GM12874 (cell line): ENCODE results near the gene BPGM.

Experiments used
- TF ChIP-seq, protein P1 (sequence below): IDR thresholded peaks from 2 replicates; pipeline ENCODE4 v1.5.1; 2011; ENCODE audit warnings: low read depth, mild to moderate bottlenecking, control low read depth, low read length, moderate library complexity; ENCODE audit not compliant: insufficient read depth

BPGM gene

GRCh38 chr7:134646425-134647305, at the start of gene BPGM:
Gene BPGM (plus strand): TSS chr7:134646853. CDS start chr7:134661508, 14,655 bp downstream.
- TF ChIP-seq, protein P1, sequence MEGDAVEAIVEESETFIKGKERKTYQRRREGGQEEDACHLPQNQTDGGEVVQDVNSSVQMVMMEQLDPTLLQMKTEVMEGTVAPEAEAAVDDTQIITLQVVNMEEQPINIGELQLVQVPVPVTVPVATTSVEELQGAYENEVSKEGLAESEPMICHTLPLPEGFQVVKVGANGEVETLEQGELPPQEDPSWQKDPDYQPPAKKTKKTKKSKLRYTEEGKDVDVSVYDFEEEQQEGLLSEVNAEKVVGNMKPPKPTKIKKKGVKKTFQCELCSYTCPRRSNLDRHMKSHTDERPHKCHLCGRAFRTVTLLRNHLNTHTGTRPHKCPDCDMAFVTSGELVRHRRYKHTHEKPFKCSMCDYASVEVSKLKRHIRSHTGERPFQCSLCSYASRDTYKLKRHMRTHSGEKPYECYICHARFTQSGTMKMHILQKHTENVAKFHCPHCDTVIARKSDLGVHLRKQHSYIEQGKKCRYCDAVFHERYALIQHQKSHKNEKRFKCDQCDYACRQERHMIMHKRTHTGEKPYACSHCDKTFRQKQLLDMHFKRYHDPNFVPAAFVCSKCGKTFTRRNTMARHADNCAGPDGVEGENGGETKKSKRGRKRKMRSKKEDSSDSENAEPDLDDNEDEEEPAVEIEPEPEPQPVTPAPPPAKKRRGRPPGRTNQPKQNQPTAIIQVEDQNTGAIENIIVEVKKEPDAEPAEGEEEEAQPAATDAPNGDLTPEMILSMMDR, result peak; percentile 54

- TF ChIP-seq, protein P1, result no peak
Observed at GRCh38 chr7:134599371-134599770, 47.3 kb upstream of the BPGM start.

DNA sequence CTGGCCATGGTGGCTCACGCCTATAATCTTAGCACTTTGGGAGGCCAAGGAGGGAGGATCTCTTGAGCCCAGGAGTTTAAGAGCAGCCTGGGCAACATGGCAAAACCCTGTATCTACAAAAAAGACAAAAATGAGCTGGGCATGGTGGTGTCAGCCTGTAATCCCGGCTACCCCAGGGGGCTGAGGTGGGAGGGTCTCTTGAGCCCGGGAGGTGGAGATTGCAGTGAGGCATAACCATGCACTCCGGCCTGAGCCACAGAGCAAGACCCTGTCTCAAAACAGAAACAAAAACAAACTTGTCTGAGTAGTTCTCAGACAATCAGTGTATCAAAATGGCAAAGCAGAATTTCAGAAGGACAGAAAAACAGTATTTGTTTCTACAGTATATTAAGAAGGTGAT, 45.2 kb upstream of the BPGM start:
- TF ChIP-seq, protein P1, result no peak

GRCh38 chr7:134602881-134603451, 43.7 kb upstream of the BPGM start:
- TF ChIP-seq, protein P1, result no peak

DNA sequence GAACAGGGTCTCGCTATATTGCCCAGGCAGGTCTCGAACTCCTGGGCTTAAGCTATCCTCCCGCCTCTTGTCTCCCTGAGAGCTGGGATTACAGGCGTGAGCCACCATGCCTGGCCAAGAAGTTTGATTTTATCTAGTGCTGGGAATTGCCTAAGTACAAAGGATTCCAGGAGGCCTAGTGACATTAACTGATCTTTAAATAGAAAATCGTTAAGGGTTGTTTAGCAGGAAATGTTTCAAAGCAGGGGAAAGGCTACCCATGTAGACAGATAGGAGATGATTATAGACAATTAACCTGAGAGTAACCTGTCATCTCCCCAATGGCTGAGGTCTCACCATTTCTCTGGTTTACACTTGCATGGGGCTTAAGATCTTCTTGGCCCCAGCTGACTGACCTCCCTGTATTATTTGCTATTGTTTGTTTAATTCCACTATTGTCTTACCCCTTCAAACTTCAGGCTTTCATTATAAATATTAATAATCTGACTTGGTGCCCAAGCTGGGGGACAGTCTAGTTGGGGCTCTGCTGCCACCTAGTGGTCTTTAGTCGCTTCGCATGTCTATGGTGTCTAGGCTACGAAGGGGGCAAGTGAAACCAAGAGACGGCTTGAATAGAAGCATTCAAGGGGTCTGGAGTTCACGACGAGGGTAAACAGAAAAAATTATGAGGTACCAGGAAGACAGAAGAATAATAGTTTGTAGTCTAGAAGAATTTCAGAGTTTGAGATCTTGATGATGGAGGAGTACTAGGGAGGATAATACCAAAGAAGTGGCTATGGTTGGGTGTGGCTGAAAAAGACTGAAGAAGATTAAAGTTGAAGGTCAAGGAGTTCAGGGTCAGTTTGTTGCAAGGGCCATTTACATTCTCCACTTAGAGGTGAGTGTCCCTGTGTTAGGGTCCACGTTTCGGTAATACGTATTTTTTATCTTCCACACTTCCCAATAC, 40.4 kb upstream of the BPGM start:
- TF ChIP-seq, protein P1, result peak; percentile 74

DNA sequence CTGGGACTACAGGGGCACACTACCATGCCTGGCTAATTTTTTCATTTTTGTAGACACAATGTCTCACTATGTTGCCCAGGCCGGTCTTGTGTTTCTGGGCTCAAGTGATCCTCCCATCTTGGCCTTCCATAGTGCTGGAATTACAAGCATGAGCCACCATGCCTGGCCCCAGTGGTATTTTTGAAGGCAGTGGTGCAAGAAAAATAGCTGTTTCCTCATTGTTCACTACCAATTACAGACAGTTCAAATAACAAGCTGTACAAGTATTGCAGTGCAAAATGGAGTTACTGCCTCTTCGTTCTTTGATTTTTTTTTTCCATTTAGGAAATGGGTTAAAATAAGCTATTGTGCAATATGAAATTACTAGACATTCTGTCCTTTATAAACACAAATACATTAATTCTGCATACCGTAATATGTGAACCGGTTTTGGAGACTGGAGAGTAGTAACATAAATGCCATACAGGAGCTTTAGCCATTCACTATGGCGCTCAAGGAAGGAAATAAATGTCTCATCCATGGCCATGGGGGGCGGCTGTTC, 35.0 kb upstream of the BPGM start:
- TF ChIP-seq, protein P1, result no peak
